GM18498 (cell line): Measurements from ENCODE around the gene AGR2.
"Not testable (repeated sequence)": the region's sequence is repeated elsewhere in the genome, so short reads cannot be mapped to it uniquely, and the experiment has no call there.

ENCODE experiments used
- ATAC-seq: cut with Tn5 transposase; IDR thresholded peaks from one replicate; pipeline ENCODE4 v1.9.1; 2021; ENCODE audit warnings: mild to moderate bottlenecking, moderate library complexity; ENCODE audit not compliant: unreplicated experiment

AGR2 gene

DNA sequence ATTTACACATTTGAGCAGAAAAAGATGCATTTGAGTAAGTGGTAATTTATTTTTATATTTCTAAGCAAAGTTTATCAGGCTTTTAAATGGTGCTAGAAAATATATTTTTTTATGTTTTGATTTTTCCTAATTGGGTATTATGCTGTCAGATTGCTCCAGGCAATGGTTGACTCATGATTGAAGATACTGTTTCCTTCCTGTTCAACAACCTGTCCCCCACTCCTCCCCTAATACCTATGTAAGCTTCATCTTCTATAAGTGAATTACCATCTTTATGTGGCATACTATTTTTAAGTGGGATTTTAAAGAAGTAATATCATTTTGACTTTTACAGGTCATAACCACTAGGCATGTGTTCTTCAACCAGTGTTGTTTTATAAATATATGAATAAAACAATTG is 29.8 kb downstream of the AGR2 start:
- ATAC-seq = no peak

DNA sequence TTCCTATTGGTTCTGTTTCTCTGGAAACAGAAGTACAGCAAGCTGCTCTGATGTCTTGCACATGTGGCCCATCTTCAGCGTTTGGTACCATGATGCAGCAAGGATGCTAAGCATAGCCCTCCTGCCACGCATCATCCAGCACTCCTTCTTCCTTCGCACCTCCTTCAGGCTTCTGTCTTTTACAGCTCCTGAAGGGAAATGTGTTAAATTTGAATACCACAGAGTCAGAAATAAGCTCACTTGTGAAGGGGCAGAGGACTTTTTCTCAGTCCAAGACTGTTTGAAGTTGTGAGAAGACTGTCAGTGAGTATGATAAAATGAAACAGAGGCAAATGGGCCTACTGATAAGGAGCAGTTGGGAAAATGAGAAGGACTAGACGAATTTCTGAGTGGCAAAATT is 30.5 kb downstream of the AGR2 start:
- no peak for ATAC-seq

DNA sequence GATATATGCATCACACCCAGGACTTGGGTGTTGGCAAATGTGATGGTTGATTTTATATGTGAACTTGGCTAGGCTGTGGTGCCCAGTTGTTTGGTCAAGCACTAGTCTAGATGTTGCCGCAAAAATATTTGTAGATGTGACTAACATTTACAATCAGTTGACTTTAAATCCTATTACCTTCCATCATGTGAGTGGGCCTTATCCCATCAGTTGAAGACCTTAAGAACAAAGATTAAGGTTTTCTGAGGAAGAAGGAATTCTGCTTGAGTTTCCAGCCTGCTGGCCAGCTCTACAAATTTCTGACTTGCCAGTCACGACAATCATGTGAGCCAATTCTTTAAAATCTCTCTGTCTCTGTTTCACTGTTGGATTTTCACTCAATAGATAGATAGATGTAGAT is 30.9 kb downstream of the AGR2 start:
- ATAC-seq = no peak

DNA sequence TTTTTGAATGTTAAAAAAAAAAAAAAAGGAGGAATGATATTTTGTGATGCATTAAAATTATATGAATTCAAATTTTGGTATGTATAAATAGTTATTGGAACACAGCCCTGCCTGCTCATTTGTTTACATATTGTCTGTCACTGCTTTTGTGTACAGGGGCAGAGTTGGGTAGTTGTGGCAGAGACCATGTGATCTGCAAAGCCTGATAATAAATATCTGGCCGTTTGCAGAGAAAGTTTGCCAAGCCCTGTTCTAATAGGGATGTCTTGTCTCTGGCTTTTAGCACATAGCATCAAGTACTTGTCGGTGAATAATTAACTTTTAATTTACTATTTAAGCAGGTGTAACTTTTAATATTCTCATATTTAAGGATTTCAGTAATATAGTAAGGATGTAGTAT is 31.5 kb downstream of the AGR2 start:
- ATAC-seq = no peak

DNA sequence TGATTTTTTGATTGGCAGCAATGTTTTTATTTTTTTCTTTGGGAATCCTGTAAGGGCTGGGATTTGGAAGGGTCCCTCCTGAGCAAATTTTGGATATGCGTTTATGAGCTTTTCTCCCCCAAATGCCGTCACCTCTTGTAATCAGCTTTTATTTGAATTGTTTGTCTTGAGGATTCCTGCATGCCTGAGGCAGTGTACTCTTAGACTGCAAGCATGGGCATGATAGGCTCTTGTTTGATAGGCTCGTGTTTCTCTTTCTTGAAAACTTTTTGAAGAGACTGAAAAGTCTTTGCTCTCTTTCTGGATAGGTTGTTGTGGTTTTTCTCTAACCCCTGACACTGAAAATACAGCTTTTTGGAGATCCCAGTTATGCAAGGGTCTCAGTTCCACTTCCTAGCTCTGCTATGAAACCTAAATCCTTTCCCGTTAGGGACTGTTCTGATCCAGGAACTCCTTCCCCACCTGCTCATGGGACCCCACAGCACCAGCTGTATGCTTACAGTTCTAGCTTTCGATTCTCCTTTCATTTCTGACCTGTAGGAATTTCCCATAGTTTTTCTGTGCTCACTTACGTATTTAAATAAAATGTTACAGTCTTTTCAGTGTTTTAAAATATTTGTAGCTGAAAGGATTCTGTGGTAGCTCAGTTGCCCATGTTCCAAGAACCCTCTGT is 34.0 kb downstream of the AGR2 start:
- no peak for ATAC-seq

DNA sequence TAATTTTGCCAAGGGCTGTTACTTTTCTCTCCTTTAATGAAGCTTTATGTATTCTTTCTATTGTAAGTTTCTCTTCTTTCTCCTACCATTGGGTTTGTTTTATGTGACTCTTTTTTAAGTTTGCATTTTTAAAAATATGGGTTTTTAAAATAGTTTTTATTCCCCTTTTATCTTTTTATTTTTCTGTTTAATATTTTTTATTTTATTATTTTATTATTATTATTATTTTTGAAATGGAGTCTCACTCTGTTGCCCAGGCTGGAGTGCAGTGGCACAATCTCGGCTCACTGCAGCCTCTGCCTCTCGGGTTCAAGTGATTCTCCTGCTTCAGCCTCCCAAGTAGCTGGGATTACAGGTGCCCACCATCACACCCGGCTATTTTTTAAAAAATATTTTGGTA is 34.8 kb downstream of the AGR2 start:
- ATAC-seq = not testable (repeated sequence)

DNA sequence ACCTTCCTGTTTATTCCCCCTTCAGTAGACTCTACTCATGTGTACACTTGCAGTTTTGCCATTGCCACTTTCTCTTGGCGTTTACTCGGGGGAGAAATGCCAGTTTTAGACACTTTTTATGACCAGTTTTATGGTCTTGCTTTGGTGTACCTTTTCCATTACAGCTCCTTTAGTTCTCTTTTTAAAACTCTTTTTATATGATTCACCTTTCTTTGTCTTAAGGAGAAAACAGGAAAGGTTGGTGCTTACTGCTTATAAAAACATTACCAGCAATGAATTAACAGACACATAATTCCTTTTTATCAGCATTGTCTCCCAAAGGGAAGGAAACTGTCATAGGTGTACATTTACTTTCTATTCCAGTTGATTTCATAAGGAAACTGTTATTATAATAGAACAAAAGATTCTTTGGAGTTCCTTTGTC is 39.4 kb downstream of the AGR2 start:
- no peak for ATAC-seq

DNA sequence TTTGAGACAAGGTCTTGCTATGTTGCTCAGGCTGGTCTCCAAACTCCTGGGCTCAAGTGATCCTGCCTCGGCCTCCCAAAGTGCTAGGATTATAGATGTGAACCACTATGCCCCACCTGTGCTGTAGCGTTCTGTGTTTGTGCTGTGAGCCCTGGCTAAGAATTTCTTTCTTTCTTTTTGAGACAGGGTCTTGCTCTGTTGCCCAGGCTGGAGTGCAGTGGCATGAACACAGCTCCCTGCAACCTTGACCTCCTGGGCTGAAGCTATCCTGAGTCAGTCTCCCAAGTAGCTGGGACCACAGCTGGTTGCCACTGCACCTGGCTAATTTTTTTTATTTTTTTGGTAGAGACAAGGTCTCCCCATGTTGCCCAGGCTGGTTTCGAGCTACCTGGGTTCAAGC is 39.9 kb downstream of the AGR2 start:
- no peak for ATAC-seq

DNA sequence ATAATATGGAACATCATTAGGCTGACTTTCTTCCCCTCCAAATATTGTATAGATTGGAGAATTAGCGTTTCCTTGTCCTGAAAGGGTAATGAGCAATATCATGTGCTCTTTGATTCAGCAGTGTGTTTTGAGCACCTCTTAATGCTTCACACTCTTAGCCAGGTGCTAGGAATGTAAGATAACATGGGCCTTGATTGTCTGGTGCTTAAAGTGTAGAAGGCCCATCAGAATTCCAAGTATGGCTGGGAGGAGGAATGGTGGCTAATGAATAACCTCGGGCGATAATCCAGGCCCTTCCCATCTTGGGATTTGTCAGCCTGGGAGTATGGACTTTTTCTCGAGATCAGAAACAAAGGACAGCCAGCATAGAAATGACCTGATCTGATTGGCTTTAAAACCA is 42.6 kb downstream of the AGR2 start:
- ATAC-seq = no peak

DNA sequence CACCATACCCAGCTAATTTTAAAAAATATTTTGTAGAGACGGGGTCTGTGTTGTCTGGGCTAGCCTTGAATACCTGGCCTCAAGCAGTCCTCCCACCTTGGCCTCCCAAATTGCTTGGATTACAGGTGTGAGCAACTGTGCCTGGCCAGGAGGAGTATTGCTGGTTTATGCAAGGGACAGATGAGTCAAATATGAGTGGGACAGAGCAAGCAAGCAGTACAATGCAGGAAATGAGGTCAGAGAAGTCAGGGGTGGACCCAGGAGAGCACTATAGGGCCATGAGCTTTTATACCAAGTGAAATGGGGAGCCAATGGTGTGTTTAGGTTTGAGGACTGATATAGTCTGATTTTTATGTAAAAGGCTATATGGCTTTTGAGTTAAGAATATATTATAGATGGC is 45.0 kb downstream of the AGR2 start:
- no peak for ATAC-seq

DNA sequence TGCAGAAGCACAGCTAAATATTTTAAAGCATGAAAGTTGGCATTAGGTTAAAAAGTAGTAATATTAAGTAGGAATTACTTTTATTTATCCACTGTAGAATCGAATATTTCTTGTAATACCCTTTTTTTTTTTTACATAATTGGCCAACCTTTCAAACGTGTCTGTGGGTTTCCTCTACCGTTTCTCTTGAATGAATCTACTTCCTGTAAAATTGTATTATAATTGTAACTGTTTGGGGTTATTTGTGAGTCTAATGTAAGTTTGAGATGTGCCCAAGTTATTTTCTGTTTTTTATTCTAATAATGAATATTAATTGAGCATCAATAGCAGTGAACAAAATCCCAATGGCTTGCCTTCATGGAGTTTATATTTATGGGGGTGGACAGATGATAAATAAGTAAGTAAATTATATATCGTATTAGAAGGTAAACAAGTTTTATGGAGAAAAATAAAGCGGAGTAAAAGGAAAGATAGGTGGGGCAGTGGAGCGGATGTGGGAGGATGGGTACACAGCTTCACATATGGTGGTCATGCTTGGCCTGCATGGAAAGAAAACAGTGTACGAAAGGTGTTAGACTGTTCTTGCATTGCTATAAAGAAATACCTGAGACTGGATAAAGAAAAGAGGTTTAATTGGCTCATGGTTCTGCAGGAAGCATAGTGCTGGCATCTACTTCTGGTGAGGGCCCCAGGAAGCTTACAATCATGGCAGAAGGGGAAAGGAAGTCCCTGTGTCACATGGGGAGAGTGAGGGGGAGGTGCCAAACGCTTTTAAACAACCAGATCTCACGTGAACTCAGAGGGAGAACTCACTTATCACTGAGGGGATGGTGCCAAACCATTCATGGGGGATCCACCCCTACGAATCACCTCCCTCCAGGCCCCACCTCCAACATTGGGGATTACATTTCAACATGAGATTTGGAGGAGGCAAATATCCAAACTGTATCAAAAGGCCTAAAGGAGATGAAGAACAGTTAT is 45.9 kb downstream of the AGR2 start:
- no peak for ATAC-seq

DNA sequence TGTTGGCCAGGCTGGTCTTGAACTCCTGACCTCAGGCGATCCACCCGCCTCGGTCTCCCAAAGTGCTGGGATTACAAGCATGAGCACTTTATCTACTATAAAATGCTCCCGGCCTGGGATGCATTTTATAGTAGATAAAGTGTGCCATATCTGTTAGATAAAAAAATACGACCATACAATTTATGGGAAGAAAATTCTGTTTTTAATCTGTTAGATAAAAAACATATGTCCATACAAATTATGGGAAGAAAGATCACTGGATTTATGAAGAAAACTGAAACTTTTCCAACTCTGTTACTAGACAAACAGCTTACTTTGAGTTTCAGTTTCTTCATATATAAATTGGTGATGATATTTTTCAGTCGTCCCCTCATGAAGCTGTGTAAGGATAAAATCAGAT is 46.8 kb downstream of the AGR2 start:
- no peak for ATAC-seq

DNA sequence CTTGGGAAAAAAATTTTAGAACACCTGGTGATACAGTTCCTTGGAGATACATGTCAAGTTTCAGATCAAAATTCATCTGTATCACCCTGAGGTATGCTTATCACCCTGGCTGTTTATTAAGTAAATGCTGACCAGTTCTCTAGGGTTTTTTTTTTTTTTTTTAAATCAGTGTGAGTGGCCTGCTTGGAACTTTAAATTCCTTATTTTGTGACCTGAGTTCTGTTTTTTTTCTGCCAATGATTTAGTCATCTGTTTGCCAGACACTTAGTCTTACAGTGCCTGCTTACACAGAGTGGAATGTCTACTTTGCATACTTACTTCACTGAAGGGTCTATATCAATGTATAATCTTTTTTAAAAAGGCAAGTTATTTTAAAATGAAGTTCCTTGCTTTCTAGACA is 49.4 kb downstream of the AGR2 start:
- ATAC-seq = no peak

DNA sequence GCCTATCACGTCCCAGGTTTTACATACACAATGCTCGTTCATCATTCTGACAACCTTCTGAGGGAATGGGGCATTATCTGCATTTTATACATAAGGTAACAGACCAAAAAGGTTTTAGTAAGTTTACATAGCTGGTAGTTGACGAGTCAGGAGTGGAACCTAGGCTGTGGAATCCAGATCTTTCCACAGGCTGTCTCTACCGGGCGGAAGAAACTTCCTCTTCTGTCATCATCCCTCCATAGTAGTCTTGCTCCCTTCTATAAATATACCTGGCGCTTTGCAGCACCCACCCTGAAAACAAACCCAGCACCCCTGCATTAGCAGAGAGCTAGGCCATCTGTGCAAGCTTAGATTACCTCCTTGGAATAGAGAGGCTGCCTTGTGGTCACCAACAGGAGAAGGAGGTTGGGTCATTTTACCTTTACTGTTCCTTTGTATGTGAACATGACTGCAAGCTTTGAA is 49.9 kb downstream of the AGR2 start:
- no peak for ATAC-seq

DNA sequence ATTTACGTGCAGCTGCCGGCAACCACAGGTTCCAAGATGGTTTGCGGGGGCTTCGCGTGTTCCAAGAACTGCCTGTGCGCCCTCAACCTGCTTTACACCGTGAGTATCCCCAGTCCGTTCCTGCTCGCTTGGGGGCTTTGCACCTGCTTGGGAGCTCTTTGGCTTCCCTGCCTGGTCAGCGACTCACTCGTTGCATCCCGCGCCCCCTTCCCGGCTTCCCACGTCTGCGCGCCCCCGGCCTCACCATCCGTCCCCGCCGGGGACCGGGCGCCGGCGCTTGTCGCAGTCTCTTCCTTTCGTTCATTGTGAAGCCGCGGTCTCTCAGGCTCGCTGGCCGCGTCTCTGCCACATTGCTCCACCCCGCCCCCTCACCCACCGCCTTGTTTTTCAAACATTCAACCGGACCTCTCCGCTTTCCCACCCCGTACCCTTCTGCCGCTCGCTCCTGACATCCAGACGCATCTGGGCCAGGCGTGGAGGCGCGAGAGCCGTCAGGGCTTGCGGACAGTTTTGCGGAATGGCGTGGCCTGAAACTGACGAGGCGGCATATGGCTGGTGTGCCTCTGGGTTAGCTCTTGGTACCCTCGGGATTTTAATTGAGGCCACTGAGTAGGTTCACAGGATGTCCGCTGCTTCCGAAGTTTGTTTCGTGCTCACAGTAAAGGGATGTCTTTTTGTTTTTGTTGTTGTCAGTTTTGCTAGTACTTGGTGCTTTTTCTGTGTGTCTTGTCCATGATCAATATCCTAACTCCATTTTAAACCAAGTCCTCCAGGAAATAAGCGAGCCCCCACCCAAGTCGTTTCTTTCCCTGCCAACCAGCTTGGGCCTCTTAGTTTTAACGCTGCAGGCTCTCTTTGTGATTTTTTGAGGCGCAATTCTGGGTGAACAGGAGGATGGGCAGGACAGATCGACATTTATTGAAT is 50.6 kb downstream of the AGR2 start:
- ATAC-seq = peak; percentile 29

DNA sequence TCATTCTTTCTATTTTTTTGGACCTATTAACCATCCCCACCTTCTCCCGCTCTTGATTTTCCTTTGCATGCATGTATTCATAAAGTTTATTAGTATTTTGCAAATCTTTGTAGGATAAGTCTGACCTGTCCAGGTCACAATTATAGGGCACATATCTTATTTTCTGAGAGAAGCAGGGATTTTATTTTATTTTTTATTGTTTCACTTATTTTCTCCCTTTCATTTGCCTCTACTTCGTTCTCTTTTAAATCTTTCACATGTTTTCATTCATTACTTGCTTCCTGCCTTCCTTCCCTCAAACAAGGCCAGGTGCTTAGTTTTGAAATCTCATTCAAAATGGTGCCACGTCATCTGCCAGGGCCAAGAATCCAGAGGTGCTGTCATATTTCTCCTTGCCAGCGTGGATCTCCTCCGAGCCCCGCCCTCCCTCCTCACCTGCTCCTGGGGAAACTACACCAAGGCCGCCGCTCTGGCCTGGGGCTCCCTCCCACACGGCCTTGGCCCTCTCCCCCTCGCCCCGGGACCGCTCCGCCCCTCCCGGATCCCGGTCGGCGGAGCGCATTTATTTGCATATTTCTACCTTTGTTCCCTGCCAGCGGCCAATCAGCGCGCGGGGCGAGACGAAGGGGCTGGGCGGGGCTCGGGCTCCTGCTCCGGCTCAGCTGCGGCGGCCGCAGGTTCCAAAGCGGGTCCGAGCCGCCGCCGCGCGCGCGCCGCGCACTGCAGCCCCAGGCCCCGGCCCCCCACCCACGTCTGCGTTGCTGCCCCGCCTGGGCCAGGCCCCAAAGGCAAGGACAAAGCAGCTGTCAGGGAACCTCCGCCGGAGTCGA is 51.5 kb downstream of the AGR2 start, which contains the start of gene TSPAN13:
Gene TSPAN13 (plus strand): TSS at position 654 of the 830 bp plus-strand sequence. CDS start 213 bp downstream, outside the sequence.
- ATAC-seq = peak; percentile 76

DNA sequence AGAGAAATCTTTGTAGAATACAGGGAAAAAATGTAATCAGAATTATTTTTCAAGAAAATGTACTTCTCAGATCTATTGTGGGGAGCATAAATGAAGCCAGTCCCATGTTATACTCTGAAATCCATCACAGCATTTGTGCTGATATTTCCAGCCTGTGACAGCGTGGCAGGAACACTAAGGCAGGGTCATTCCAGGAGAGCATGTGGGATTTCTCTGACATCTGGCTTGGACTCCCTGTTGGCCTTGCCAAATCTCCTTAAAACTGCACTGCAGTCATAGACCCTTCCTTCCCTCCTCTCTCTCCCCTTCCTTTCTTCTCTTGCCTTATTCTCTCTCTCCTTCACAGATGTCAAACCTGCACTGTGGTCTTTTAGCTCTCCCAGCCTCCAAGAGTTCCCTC is 57.7 kb downstream of the AGR2 start:
- ATAC-seq = no peak

DNA sequence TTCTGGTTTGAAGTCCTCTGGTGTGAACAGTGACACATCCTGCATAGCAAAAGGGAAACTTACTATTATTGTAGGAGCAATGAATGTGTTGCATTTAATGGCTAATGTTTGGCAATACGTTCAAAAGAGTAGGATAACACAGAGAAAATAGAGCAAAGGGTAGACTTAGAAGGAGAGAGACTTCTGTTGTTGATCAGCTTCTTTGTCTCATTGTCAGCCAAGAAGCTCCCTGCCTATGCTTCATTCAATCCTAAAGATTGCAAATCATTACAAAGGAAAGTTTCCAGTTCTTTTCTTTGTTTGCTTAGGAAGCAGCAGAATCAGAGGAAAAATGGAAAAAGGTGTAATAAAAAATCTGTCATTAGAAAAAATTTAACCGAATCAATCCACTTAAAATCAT is 59.2 kb downstream of the AGR2 start:
- ATAC-seq = no peak

DNA sequence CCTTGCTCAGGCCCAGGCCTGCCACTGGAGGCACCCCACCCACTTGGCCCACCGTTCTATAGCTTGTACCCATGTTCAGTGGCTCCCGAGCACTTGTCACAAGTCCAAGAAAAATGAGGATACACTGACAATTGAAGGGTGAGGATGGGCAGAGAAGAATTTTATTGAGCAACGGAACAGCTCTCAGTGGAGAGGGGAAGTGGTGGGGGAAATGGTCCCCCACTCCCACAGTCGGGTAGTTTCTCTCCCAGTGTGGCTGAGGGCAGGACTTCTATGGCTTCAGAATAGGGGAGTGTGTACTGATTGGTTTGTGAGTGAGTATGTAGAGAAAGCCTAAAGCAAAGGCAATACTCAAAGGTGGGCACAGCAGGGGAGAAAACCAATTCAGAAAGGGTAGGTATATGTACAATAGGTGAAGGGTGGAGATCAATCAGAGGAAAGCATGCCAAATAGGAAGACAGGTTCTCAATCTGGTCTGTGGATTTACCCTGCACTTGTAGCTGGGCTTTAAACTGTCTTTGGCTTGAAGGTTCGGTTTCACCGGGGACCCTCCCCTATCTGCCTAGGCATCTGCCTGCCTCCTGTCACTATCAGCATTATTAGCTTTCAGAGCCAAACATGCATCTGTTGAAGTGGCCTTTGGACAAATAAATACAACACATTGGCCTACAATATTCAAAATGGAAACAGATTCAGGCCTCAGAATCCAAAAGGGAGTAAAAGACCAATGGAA is 60.1 kb downstream of the AGR2 start:
- no peak for ATAC-seq
